HG03457 (cell line): Measurements from ENCODE around the gene FGF11.
A peak's percentile ranks its signal among the peaks of the same experiment; 100 is the strongest.
"Not testable (repeated sequence)": the region's sequence is repeated elsewhere in the genome, so short reads cannot be mapped to it uniquely, and the experiment has no call there.

Experiments used
- ATAC-seq: cut with Tn5 transposase; IDR thresholded peaks from one replicate; pipeline ENCODE4 v1.9.1; 2021; ENCODE audit warnings: moderate number of reproducible peaks; ENCODE audit not compliant: unreplicated experiment

Gene FGF11

GRCh38 chr17:7478276-7479212 lies 39.2 kb downstream of the FGF11 start:
- ATAC-seq, result no peak

- no peak for ATAC-seq
Observed at GRCh38 chr17:7479213-7480088, 40.1 kb downstream of the FGF11 start, which contains the start of gene ZBTB4. ZBTB4 (minus strand) TSS chr17:7479631; CDS start chr17:7466801, 12,830 bp downstream.

- no peak for ATAC-seq
Observed at GRCh38 chr17:7480089-7480384, 40.7 kb downstream of the FGF11 start.

- ATAC-seq, result not testable (repeated sequence)
Observed at GRCh38 chr17:7481275-7481674, 42.0 kb downstream of the FGF11 start, which contains the start of gene SLC35G6. SLC35G6 (plus strand) TSS chr17:7481446; CDS start chr17:7481517, 71 bp downstream.

- ATAC-seq, result not testable (repeated sequence)
Observed at GRCh38 chr17:7481842-7482741, 42.8 kb downstream of the FGF11 start.

- ATAC-seq, result not testable (repeated sequence)
Observed at GRCh38 chr17:7482742-7483088, 43.4 kb downstream of the FGF11 start.

- ATAC-seq, result peak; percentile 12
Observed at GRCh38 chr17:7483255-7484066, 44.1 kb downstream of the FGF11 start.

GRCh38 chr17:7484067-7484918 lies 45.0 kb downstream of the FGF11 start, which contains the start of gene POLR2A:
POLR2A (plus strand) TSS chr17:7484366.
- peak; percentile 46 for ATAC-seq

GRCh38 chr17:7484919-7485377 lies 45.6 kb downstream of the FGF11 start:
- no peak for ATAC-seq

GRCh38 chr17:7486181-7486580 lies 46.9 kb downstream of the FGF11 start:
- no peak for ATAC-seq

- ATAC-seq, result no peak
Observed at GRCh38 chr17:7490144-7490543, 50.8 kb downstream of the FGF11 start.

GRCh38 chr17:7491583-7491982 lies 52.3 kb downstream of the FGF11 start:
- ATAC-seq, result no peak

GRCh38 chr17:7493941-7494340 lies 54.6 kb downstream of the FGF11 start:
- no peak for ATAC-seq
